Endodermal cell (in vitro differentiated cells): ENCODE results near the gene NAV2. TPM values are rescaled to one million over a fixed set of nuclear protein-coding genes. Genes with fewer than 3 reads are reported as not detected.

Source experiments
- DNase-seq: peaks from one replicate; pipeline ENCODE4 v3.0.0-alpha.2; 2017
- H3K27ac ChIP-seq: 2 replicates; pipeline ENCODE4 v1.5.1; 2013; ENCODE audit warnings: mild to moderate bottlenecking, low read depth, low read length, moderate library complexity
- H3K27me3 ChIP-seq: 2 replicates; pipeline ENCODE4 v1.6.1; 2013; ENCODE audit warnings: mild to moderate bottlenecking, low read length, moderate library complexity; ENCODE audit not compliant: insufficient read depth, control insufficient read depth, poor library complexity, severe bottlenecking
- H3K36me3 ChIP-seq: 2 replicates; pipeline ENCODE4 v1.7.0; 2013; ENCODE audit warnings: mild to moderate bottlenecking, low read length, moderate library complexity; ENCODE audit not compliant: control insufficient read depth, insufficient read depth
- H3K4me1 ChIP-seq: one replicate; pipeline ENCODE4 v1.7.0; 2013; ENCODE audit warnings: low read length; ENCODE audit not compliant: control insufficient read depth, insufficient read depth
- H3K4me3 ChIP-seq: 2 replicates; pipeline ENCODE4 v1.5.1; 2013; ENCODE audit warnings: mild to moderate bottlenecking, low read length, moderate library complexity
- H3K9ac ChIP-seq: 2 replicates; pipeline ENCODE4 v1.6.1; 2013; ENCODE audit warnings: mild to moderate bottlenecking, low read length, moderate library complexity; ENCODE audit not compliant: poor library complexity, severe bottlenecking; ENCODE audit errors: extremely low read depth
- H3K9me3 ChIP-seq: 2 replicates; pipeline ENCODE4 v1.6.1; 2013; ENCODE audit warnings: mild to moderate bottlenecking, low read length, moderate library complexity; ENCODE audit not compliant: control insufficient read depth
- H3K27ac Mint-ChIP-seq: 2 replicates; pipeline ENCODE4 v1.8.0; 2020; ENCODE audit warnings: mixed read lengths
- H3K27me3 Mint-ChIP-seq: 2 replicates; pipeline ENCODE4 v1.8.0; 2021; ENCODE audit warnings: mild to moderate bottlenecking, mixed read lengths; ENCODE audit not compliant: insufficient read depth
- H3K36me3 Mint-ChIP-seq: 2 replicates; pipeline ENCODE4 v1.8.0; 2020; ENCODE audit warnings: low read depth, mixed read lengths
- H3K4me1 Mint-ChIP-seq: 2 replicates; pipeline ENCODE4 v1.8.0; 2020; ENCODE audit warnings: mixed read lengths
- H3K4me3 Mint-ChIP-seq: 2 replicates; pipeline ENCODE4 v1.8.0; 2020; ENCODE audit warnings: mild to moderate bottlenecking, moderate library complexity, mixed read lengths
- H3K9me3 Mint-ChIP-seq: 2 replicates; pipeline ENCODE4 v1.8.0; 2020; ENCODE audit warnings: mild to moderate bottlenecking, mixed read lengths
- WGBS, 2 experiments: methylation state at CpG; one replicate each; pipeline versions ENCODE4 v1.1.5 to v1.1.7; 2013; ENCODE audit warnings: missing lambda C conversion rate in 2 of 2, mixed read lengths in 1 of 2; ENCODE audit not compliant: insufficient coverage in 1 of 2, insufficient read length in 1 of 2; 5-methylcytosine and 5-hydroxymethylcytosine counted together
- total RNA-seq, 2 donors: library from RNA; stranded (reverse); fragmentation: NEBNext Ultra II Directional in 1 of 2; extraction: Animal tissue kit (Norgen Biotek cat#: 25700) in 1 of 2; gene quantifications; 2 replicates in 1 of 2; 3 replicates in 1 of 2; pipeline ENCODE4 v1.2.1, GENCODE V29; 2021
- TF ChIP-seq, protein P1 (sequence below): fragments of 200-600 bp; sonication (generic); conservative IDR thresholded peaks from 2 replicates; pipeline ENCODE4 v1.5.0; 2021; ENCODE audit warnings: antibody characterized with exemption, mild to moderate bottlenecking

NAV2 gene
- total RNA-seq, 2 donors from 2014 or later = 37.1 to 42.4 TPM

DNA sequence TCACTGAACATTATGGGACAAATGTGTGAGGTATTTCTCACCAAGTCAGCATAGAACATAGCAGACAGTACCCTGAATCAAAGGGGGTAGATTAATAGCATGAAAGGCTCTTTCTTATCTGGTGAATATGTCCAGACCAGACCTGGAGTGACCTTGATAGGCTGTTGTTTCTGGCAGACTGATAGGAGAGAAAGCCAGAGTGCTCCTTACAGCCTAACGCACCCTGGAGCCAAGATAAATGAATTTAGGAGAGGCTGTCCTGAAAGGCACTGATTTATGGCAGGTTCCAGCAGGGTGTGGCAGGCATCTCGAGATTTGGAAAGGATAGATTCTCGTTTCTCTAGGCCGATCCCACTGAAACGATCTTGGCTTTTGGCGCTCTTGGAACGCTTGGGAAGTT is 243.0 kb downstream of the NAV2 start:
- Mint-ChIP-seq H3K27me3 (no peaks in the 10 kb centered on the region), H3K4me1 (peaks cover 25% of the 10 kb centered on the region), H3K36me3 (no peaks in the 10 kb centered on the region), H3K9me3 (no peaks in the 10 kb centered on the region), H3K4me3 (no peak overlapping the region), H3K27ac (no peak overlapping the region)
- no peak overlapping the region for H3K9ac ChIP-seq
- no peaks in the 10 kb centered on the region for H3K27me3 ChIP-seq
- peaks cover 13% of the 10 kb centered on the region for H3K4me1 ChIP-seq
- no peak overlapping the region for H3K27ac ChIP-seq
- no peaks in the 10 kb centered on the region for H3K9me3 ChIP-seq
- H3K36me3 ChIP-seq = no peaks in the 10 kb centered on the region
- no peak for DNase-seq
- 79 to 80% methylated on average over 6 to 7 of the region's 7 CpGs for WGBS, 2 experiments
- no peak overlapping the region for H3K4me3 ChIP-seq
- TF ChIP-seq, protein P1, sequence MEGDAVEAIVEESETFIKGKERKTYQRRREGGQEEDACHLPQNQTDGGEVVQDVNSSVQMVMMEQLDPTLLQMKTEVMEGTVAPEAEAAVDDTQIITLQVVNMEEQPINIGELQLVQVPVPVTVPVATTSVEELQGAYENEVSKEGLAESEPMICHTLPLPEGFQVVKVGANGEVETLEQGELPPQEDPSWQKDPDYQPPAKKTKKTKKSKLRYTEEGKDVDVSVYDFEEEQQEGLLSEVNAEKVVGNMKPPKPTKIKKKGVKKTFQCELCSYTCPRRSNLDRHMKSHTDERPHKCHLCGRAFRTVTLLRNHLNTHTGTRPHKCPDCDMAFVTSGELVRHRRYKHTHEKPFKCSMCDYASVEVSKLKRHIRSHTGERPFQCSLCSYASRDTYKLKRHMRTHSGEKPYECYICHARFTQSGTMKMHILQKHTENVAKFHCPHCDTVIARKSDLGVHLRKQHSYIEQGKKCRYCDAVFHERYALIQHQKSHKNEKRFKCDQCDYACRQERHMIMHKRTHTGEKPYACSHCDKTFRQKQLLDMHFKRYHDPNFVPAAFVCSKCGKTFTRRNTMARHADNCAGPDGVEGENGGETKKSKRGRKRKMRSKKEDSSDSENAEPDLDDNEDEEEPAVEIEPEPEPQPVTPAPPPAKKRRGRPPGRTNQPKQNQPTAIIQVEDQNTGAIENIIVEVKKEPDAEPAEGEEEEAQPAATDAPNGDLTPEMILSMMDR = no peak

DNA sequence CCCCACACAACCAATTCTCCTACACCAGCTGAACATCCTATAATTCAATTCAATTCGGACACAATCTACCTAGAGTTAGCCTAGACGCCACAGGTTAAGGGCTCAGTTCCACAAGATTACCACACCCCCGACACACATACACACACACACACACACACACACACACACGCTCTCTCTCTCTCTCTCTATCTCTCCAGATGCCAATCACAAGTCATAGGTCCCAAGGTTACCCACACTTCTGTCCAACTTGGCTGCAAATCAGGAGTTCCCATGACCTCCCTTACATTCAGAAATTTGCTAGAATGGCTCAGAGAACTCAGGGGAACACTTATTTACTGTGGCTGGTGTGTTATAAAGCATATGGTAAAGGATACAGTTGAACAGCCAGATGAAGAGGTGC is 243.6 kb downstream of the NAV2 start:
- DNase-seq = no peak
- Histone ChIP-seq H3K4me3 (no peak overlapping the region), H3K9ac (no peak overlapping the region), H3K4me1 (peaks cover 13% of the 10 kb centered on the region), H3K9me3 (no peaks in the 10 kb centered on the region), H3K27me3 (no peaks in the 10 kb centered on the region), H3K27ac (no peak overlapping the region), H3K36me3 (no peaks in the 10 kb centered on the region)
- no peaks in the 10 kb centered on the region for H3K36me3 Mint-ChIP-seq
- H3K9me3 Mint-ChIP-seq = no peaks in the 10 kb centered on the region
- H3K4me3 Mint-ChIP-seq = no peak overlapping the region
- WGBS, 2 experiments = 40 to 72% methylated on average over 2 to 4 of the region's 4 CpGs
- H3K27ac Mint-ChIP-seq = no peak overlapping the region
- TF ChIP-seq, protein P1 = no peak
- H3K4me1 Mint-ChIP-seq = peaks cover 25% of the 10 kb centered on the region
- no peaks in the 10 kb centered on the region for H3K27me3 Mint-ChIP-seq

DNA sequence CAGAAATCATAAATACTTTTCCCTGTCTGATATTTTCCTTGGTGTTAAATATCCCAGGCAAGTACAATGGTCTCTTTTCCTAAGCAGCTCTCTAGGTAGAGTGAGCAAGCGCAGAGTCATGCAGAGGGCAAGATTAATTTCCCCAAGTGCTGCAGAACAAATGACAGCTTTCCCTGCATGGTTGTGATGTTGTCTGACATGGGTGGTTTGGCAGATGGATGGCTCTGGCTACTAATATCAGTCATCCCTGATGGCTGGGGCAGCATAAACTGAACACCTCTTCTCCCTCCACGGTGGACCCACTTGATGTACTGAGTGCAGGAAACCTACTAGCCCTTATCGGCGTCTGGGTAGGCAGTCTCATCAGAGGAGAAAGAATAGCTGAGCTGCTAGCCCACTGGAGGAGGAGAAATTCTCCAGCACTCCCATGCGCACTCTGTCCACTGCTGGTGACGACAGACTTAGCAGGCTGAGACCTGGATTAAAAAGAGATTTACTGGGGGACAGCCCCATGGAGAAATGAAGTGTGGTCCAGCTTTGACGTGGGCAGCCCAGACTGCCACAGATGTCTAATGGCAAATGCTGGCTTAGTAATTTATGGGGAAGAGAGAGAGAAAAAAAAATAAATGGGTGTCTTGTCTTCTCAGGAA is 244.8 kb downstream of the NAV2 start:
- peaks cover 17% of the 10 kb centered on the region for H3K4me1 Mint-ChIP-seq
- H3K36me3 ChIP-seq = no peaks in the 10 kb centered on the region
- H3K4me3 ChIP-seq = no peak overlapping the region
- WGBS, 2 experiments = 96 to 97% methylated on average over 6 to 7 of the region's 7 CpGs
- H3K36me3 Mint-ChIP-seq = no peaks in the 10 kb centered on the region
- no peak overlapping the region for H3K27ac Mint-ChIP-seq
- no peaks in the 10 kb centered on the region for H3K27me3 Mint-ChIP-seq
- no peak overlapping the region for H3K4me3 Mint-ChIP-seq
- peaks cover 8% of the 10 kb centered on the region for H3K4me1 ChIP-seq
- no peaks in the 10 kb centered on the region for H3K27me3 ChIP-seq
- no peak overlapping the region for H3K27ac ChIP-seq
- DNase-seq = no peak
- TF ChIP-seq, protein P1 = no peak
- no peaks in the 10 kb centered on the region for H3K9me3 Mint-ChIP-seq
- no peak overlapping the region for H3K9ac ChIP-seq
- H3K9me3 ChIP-seq = no peaks in the 10 kb centered on the region
